Measurements from ENCODE around the gene RALGPS1.
"Not testable (repeated sequence)": the region's sequence is repeated elsewhere in the genome, so short reads cannot be mapped to it uniquely, and the experiment has no call there.

The RALGPS1 gene

GRCh38 chr9:127142931-127143464 is 228.4 kb downstream of the RALGPS1 start:
- DNase-seq: no peak

GRCh38 chr9:127143920-127144465 is 229.4 kb downstream of the RALGPS1 start:
- DNase-seq: no peak

- DNase-seq: no peak
Measured at GRCh38 chr9:127144670-127145445, 230.3 kb downstream of the RALGPS1 start.

- DNase-seq: not testable (repeated sequence)
Measured at GRCh38 chr9:127146841-127147240, 232.3 kb downstream of the RALGPS1 start.

GRCh38 chr9:127147251-127147650 is 232.7 kb downstream of the RALGPS1 start:
- no peak for DNase-seq

- DNase-seq: no peak
Measured at GRCh38 chr9:127148014-127148413, 233.4 kb downstream of the RALGPS1 start.

GRCh38 chr9:127149010-127149409 is 234.4 kb downstream of the RALGPS1 start:
- no peak for DNase-seq

GRCh38 chr9:127149463-127150390 is 235.1 kb downstream of the RALGPS1 start:
- no peak for DNase-seq

- DNase-seq: no peak
Measured at GRCh38 chr9:127153501-127153900, 238.9 kb downstream of the RALGPS1 start.

- no peak for DNase-seq
Measured at GRCh38 chr9:127154003-127154389, 239.4 kb downstream of the RALGPS1 start.

GRCh38 chr9:127154390-127155191 is 240.0 kb downstream of the RALGPS1 start:
- DNase-seq: no peak

GRCh38 chr9:127155314-127155960 is 240.9 kb downstream of the RALGPS1 start:
- no peak for DNase-seq

- no peak for DNase-seq
Measured at GRCh38 chr9:127158786-127159324, 244.3 kb downstream of the RALGPS1 start.

GRCh38 chr9:127159325-127159801 is 244.8 kb downstream of the RALGPS1 start:
- no peak for DNase-seq

- no peak for DNase-seq
Measured at GRCh38 chr9:127159949-127160610, 245.5 kb downstream of the RALGPS1 start.

- no peak for DNase-seq
Measured at GRCh38 chr9:127161081-127161624, 246.6 kb downstream of the RALGPS1 start.

- DNase-seq: no peak
Measured at GRCh38 chr9:127162046-127162863, 247.7 kb downstream of the RALGPS1 start.

- no peak for DNase-seq
Measured at GRCh38 chr9:127162864-127163365, 248.3 kb downstream of the RALGPS1 start.

- no peak for DNase-seq
Measured at GRCh38 chr9:127163409-127163808, 248.8 kb downstream of the RALGPS1 start.
